ENCODE results near the gene GREB1L. TPM values are rescaled to one million over a fixed set of nuclear protein-coding genes. Genes with fewer than 3 reads are reported as not detected.

The GREB1L gene
- not detected in 2 replicates for total RNA-seq (2011; cell fraction: chromatin; rRNA removed; ENCODE audit: low replicate concordance)
- not detected in 2 replicates for total RNA-seq (2011; cell fraction: nucleolus; rRNA removed)
- total RNA-seq (2011; cell fraction: nucleoplasm; rRNA removed): not detected in 2 replicates
- not detected in 2 replicates for total RNA-seq (2014; rRNA removed)
- not detected in 2 replicates for total RNA-seq (2014; rRNA removed; fragmentation: Illumina TruSeq; extraction: Trizol)
- total RNA-seq (2015; rRNA removed; fragmentation: Illumina TruSeq; extraction: Trizol): not detected in 2 replicates
- 0.11 TPM in 1 of 2 replicates, not detected in the other for total RNA-seq (2021)
- not detected in 2 replicates for polyA plus RNA-seq (2011; rRNA removed)
- polyA plus RNA-seq (2011; cell fraction: cytosol; rRNA removed): not detected in 2 replicates
- not detected in 2 replicates for polyA plus RNA-seq (2011; cell fraction: nucleus; rRNA removed)
- polyA plus RNA-seq (2012): 0.01 and 0.03 TPM in 2 replicates
- not detected in 2 replicates for polyA plus RNA-seq (2014; fragmentation: Illumina TruSeq; extraction: Trizol)
- polyA plus RNA-seq (2014; fragmentation: Nextera tagmentation; extraction: Ambion mirVana): under 1 TPM in 1 of 2 experiments, not detected in 1; 0.03 TPM
- not detected in 2 replicates for polyA plus RNA-seq (2014; rRNA removed)
- polyA minus RNA-seq (2011; rRNA and poly(A)+ RNA removed): not detected in 2 replicates
- not detected in 2 replicates for polyA minus RNA-seq (2011; cell fraction: cytosol; rRNA and poly(A)+ RNA removed)
- polyA minus RNA-seq (2011; cell fraction: nucleus; rRNA and poly(A)+ RNA removed): not detected in 2 replicates
- percentile 10 among the genes with signal in this experiment for Bru-seq, nascent RNA
- BruChase-seq, experiment 1, labeled RNA remaining after a 2-hour chase: percentile 9 among the genes with signal in this experiment
- BruChase-seq, experiment 2, labeled RNA remaining after a 6-hour chase: percentile 10 among the genes with signal in this experiment
- long read RNA-seq, experiment 1, partial matches to known transcripts: 0 of 3 reads
- long read RNA-seq, experiment 1, other reads (novel, unspliced or antisense): 3 of 3 reads
- long read RNA-seq, experiment 2: 0 reads
- long read RNA-seq, experiment 3: 0 reads

- Histone ChIP-seq H3K4me1 (replicated peaks in 1 of 2; ENCODE audit: control insufficient read depth in 2 of 2, insufficient read depth in 2 of 2, low read length in 2 of 2) (no peaks in the 10 kb centered on the region; a peak in 1 of 5 replicates), H3K9ac (ENCODE audit: insufficient read depth in 1 of 2, low read depth in 2 of 2, low read length in 2 of 2) (no peak within 1 kb of the TSS), H4K20me1 (replicated peaks; ENCODE audit: control insufficient read depth, insufficient read depth, low read length) (no peaks in the 10 kb centered on the region), H3K79me2 (ENCODE audit: control insufficient read depth, insufficient read depth, low read length) (no peaks in the 10 kb centered on the region), H3K9me1 (ENCODE audit: control insufficient read depth, insufficient read depth, low read length) (no peaks in the 10 kb centered on the region), H3K36me3 (ENCODE audit: control insufficient read depth, insufficient read depth, low read length) (no peaks in the 10 kb centered on the region), H3K27me3 (ENCODE audit: control insufficient read depth in 2 of 2, insufficient read depth in 2 of 2, low read length in 2 of 2) (peaks cover 7 to 20% of the 10 kb centered on the region in 2 experiments; a peak in 4 of 5 replicates), H2AFZ (ENCODE audit: low read depth, low read length) (no peak within 1 kb of the TSS), H3K27ac (ENCODE audit: extremely low read depth, low read depth, low read length) (no peak within 1 kb of the TSS), H3K4me3 (no peak within 1 kb of the TSS), H3K4me2 (ENCODE audit: insufficient read depth, low read length) (no peak within 1 kb of the TSS), H3K9me3 (replicated peaks; ENCODE audit: control insufficient read depth, insufficient read depth, low read depth, low read length) (no peaks in the 10 kb centered on the region)
- ATAC-seq: peak; percentile 81
- BruUV-seq (replicated peaks): no TSS peak
- POLR2A ChIA-PET: no interaction called here
- in situ Hi-C loops (cut with MboI): no loop called here
- 27% methylated on average over 49 of the region's 87 CpGs for WGBS (ENCODE audit: insufficient coverage, low coverage, missing lambda C conversion rate)
- intact Hi-C loops (cut with micrococcal nuclease): no loop called here
- CTCF ChIA-PET (ENCODE audit: low intra/inter-chr PET ratio): no interaction called here
- TF ChIP-seq, protein P1, sequence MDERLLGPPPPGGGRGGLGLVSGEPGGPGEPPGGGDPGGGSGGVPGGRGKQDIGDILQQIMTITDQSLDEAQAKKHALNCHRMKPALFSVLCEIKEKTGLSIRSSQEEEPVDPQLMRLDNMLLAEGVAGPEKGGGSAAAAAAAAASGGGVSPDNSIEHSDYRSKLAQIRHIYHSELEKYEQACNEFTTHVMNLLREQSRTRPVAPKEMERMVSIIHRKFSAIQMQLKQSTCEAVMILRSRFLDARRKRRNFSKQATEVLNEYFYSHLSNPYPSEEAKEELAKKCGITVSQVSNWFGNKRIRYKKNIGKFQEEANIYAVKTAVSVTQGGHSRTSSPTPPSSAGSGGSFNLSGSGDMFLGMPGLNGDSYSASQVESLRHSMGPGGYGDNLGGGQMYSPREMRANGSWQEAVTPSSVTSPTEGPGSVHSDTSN (CRISPR knock-in tag; IDR thresholded peaks at IDR 0.05; ENCODE audit: low read depth): no peak
- TF ChIP-seq, protein P1 (tag; conservative IDR thresholded peaks at IDR 0.05; ENCODE audit: low read depth): no peak
- TF ChIP-seq CTCF (IDR thresholded peaks at IDR 0.05 in 2 of 3, conservative IDR thresholded peaks at IDR 0.05 in 1 of 3; ENCODE audit: insufficient read depth in 2 of 3, low read depth in 1 of 3, low read length in 3 of 3): peak in 1 of 3 experiments; percentile 16; a peak in 1 of 6 replicates
- no peak for TF ChIP-seq UBTF (IDR thresholded peaks at IDR 0.05; ENCODE audit: borderline replicate concordance in 1 of 2, low read depth in 2 of 2, low read length in 2 of 2)
- no peak for TF ChIP-seq ZNF146 (CRISPR knock-in tag; IDR thresholded peaks at IDR 0.05; ENCODE audit: unreplicated experiment)
- no peak for FAIRE-seq
- DNase-seq (ENCODE audit: extremely low read depth in 1 of 4, low spot score in 3 of 4): no peak
Measured at GRCh38 chr18:21242141-21242779, at the start of gene GREB1L. GREB1L (plus strand) TSS chr18:21242232; CDS start chr18:21383519, 141,287 bp downstream.
